HG03280 (cell line): ENCODE measurements around the gene NEK1.
"Not testable (repeated sequence)": the region's sequence is repeated elsewhere in the genome, so short reads cannot be mapped to it uniquely, and the experiment has no call there.

Experiments
- ATAC-seq: cut with Tn5 transposase; IDR thresholded peaks from one replicate; pipeline ENCODE4 v1.9.1; 2021; ENCODE audit warnings: mild to moderate bottlenecking, moderate library complexity; ENCODE audit not compliant: unreplicated experiment

NEK1 gene

DNA sequence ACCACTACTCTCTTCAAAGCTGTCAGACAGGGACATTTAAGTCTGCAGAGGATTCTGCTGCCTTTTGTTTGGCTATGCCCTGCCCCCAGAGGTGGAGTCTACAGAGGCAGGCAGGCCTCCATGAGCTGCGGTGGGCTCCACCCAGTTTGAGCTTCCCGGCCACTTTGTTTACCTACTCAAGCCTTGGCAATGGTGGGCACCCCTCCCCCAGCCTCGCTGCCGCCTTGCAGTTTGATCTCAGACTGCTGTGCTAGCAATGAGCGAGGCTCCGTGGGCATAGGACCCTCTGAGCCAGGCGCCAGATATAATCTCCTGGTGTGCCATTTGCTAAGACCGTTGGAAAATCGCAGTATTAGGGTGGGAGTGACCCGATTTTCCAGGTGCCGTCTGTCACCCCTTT lies 112.5 kb downstream of the NEK1 start:
- not testable (repeated sequence) for ATAC-seq

- ATAC-seq: not testable (repeated sequence)
Observed at GRCh38 chr4:169494234-169494633, 118.1 kb downstream of the NEK1 start.

DNA sequence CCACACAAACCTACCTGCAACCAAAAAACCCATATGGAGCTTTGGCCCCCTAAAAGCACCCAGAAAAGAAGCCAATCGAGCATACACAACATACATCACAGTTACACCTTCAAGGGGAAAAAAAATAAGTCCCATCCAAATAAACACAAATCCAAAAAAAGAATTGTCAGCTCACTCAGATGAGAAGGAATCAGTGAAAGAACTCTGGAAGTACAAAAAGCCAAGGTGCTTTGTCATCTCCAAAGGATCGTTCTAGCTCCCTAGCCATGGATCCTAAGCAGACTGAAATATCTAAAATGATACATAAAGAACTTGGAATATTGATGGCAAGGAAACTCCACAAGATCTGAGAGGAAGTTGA lies 119.2 kb downstream of the NEK1 start:
- no peak for ATAC-seq

DNA sequence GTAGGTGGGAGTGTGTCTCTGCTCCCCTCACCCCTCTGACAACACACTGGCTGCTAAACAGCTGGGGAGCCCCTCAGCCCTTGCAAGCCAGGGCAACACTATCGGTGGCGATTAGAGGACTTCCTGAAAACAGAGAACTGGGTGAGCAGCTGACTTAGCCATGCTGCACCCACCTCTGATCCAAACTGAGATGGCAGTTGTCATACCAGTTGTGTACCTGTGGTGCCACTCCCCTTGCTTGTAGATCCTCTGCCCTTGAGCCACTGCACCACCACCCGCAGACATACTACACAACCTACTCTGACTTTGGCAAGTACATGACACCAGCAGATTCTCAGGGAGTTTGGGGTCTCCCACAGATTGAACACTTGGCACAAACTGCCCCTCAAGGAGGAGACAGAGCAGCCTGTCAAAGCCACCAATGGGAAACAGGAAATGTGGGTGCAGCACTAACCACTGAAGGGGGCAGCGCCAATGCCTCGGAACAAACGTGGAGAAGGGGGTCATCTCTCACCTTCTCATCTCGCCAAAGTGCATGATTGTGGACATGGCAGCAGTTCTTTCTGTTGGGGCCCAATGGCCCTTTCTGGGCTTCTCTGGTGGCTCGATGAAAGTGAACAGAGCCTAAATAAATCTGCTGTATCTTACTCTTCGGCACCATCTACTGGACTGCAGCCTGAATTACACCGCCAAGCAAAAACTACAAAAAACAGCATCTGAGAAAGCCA lies 119.8 kb downstream of the NEK1 start:
- ATAC-seq: peak; percentile 63

DNA sequence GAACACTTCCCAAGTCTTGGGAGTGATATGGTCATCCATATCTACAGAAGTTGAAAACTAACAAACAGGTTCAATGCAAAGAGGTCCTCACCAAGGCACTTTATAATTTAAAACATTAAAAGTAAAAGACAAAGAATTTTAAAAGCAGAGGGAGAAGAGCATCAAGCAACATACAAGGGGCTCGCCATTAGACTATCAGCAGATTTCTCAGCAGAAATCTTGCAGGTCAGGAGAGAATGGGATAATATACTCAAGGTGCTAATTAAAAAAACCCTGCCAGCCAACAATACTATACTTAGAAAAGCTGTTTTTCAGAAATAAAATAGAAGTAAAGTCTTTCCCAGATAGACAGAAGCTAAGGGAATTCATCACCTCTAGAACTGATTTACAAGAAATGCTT lies 121.2 kb downstream of the NEK1 start:
- ATAC-seq: no peak

DNA sequence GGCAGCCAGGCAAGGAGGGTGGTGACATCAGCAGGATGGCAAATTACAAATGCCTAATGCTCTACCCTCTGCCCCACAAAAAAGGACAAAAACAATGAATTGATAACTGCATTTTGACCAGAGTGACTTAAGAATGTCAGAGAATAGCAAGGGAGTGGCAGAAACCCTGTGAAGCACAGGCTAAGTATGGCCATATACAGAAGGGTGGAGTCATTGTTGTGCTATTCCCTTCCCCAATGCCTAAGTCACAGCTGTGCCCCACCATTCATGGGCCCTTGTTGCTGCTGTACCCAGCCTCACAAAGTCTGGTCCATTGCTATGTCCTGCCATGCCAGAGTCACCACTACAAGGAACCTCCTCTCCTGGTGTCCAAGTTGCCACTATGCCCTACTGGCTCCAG lies 123.1 kb downstream of the NEK1 start:
- ATAC-seq: no peak

GRCh38 chr4:169485791-169486742 lies 126.3 kb downstream of the NEK1 start:
- peak; percentile 84 for ATAC-seq

GRCh38 chr4:169485086-169485485 lies 127.3 kb downstream of the NEK1 start:
- ATAC-seq: no peak

- ATAC-seq: no peak
Observed at GRCh38 chr4:169484485-169484884, 127.9 kb downstream of the NEK1 start.

- no peak for ATAC-seq
Observed at GRCh38 chr4:169464080-169464479, 148.3 kb downstream of the NEK1 start.

DNA sequence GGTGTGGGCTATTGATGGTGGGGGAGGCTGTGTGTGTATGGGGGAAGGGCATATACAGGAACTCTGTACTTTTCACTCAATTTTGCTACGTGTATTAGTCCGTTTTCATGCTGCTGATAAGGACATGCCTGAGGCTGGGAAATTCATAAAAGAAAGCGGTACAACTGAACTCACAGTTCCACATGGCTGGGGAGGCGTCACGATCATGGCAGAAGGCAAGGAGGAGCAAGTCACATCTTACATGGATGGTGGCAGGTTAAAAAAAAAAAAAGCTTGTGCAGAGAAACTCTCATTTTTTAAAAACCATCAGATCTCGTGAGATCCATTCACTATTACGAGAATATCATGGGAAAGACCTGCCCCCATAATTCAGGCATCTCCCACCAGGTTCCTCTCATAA lies 152.3 kb downstream of the NEK1 start:
- no peak for ATAC-seq

GRCh38 chr4:169458575-169458974 lies 153.8 kb downstream of the NEK1 start:
- no peak for ATAC-seq

DNA sequence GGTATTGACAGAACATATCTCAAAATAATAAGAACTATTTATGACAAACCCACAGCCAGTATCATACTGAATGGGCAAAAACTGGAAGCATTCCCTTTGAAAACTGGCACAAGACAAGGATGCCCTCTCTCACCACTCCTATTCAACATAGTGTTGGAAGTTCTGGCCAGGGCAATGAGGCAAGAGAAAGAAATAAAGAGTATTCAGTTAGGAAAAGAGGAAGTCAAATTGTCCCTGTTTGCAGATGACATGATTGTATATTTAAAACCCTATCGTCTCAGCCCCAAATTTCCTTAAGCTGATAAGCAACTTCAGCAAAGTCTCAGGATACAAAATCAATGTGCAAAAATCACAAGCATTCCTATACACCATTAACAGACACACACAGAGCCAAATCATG lies 159.7 kb downstream of the NEK1 start:
- ATAC-seq: not testable (repeated sequence)

DNA sequence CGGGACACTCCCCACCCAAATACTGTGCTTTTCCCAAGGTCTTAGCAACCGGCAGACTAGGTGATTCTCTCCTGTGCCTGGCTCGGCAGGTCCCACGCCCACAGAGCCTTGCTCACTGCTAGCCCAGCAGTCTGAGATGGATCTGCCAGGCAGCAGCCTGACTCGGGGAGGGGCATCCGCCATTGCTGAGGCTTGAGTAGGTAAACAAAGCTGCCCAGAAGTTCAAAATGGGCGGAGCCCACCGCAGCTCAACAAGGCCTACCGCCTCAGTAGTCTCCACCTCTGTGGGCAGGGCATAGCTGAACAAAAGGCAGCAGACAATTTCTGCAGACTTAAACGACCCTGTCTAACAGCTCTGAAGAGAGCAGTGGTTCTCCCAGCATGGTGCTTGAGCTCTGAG lies 163.4 kb downstream of the NEK1 start:
- not testable (repeated sequence) for ATAC-seq

DNA sequence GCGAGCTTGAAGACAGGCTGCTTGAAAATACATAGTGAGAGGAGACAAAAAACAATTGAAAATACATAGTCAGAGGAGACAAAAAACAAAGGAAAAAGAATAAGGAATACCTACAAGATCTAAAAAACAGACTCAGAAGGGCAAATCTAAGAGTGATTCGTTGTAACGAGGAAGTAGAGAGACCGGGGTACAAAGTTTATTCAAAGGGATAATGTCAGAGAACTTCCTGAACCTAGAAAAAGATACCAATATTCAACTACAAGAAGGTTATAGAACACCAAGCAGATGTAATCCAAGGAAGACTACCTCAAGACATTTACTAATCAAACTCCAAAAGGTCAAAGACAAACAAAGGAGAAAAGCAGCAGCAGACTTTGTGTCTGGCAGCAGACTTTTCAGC lies 165.6 kb downstream of the NEK1 start:
- no peak for ATAC-seq

GRCh38 chr4:169443748-169444147 lies 168.6 kb downstream of the NEK1 start:
- no peak for ATAC-seq

GRCh38 chr4:169440446-169440845 lies 171.9 kb downstream of the NEK1 start:
- ATAC-seq: no peak

GRCh38 chr4:169439244-169439643 lies 173.1 kb downstream of the NEK1 start:
- no peak for ATAC-seq

DNA sequence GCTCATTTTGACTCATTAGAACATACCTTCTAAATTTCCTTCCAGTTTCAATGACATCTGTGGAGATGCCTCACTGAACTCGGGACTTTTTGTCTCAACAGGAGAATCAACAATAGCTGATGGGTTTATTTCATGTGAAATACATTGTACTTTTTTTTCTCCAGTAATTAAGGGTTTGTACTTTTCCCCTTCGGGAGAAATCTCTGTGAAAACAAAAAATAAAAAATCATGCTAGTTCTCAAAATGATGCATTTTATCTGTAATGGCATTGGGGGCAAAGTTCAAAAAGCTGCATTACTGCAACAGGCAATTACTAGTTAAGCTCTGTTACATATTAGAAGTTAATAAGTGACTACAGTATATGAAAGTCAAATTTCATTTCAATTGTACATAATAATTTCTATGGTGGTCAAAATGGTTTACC lies 174.3 kb downstream of the NEK1 start:
- peak; percentile 32 for ATAC-seq

DNA sequence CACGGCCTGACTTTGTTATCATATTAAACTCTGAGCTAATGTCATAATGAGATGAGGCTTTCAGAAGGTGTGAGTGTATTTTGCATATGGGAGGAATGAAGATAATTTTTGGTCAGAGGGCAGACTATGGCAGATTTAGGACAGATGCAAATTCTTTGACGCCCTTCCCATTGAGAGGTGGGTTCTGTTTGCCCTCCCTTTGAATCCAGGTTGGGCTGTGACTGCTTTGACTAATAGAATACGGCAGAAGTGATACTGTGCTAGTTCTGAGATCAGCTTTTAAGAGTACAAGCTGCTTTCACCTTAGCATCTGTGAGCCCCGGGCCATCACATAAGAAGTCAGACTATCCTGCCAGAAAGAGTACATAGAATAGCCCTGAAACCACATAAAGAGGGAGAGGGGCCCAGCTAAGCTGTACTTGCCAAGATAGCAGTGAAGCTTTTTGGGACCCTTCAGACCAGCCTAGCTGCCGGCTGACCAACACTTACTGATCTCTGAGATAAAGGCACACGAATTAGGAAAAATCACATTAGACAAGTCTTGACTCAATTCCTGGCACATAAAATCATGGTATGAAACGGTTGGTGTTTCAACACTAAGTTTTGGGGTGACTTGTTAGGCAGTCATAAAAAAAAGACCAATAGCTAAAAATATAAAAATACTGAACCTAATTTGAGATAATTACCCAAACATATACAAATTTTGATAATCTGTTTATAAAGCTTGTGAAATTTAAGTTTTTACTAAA lies 174.9 kb downstream of the NEK1 start:
- ATAC-seq: peak; percentile 95

DNA sequence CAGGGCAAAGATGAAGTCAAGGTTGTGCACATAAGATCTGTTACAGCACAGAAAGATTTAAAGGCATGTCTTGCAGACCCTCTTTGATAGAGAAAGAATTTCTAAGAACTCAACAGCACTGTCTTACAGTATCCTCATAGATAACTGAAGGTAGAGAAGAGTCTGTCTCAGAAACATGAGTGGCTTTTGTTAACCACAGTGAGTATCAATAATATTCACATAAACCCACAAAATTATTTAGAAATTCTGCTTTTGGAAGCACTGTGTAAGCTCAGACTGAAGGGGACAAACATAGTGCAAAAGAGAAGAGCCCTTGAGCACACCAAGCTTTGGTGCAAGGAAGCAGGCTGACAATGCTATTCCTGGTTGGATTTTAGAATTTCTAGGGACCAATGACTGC lies 175.6 kb downstream of the NEK1 start:
- ATAC-seq: no peak
